Measurements from ENCODE around the gene SMAP2.
"Not testable (repeated sequence)": the region's sequence is repeated elsewhere in the genome, so short reads cannot be mapped to it uniquely, and the experiment has no call there.

Gene SMAP2

DNA sequence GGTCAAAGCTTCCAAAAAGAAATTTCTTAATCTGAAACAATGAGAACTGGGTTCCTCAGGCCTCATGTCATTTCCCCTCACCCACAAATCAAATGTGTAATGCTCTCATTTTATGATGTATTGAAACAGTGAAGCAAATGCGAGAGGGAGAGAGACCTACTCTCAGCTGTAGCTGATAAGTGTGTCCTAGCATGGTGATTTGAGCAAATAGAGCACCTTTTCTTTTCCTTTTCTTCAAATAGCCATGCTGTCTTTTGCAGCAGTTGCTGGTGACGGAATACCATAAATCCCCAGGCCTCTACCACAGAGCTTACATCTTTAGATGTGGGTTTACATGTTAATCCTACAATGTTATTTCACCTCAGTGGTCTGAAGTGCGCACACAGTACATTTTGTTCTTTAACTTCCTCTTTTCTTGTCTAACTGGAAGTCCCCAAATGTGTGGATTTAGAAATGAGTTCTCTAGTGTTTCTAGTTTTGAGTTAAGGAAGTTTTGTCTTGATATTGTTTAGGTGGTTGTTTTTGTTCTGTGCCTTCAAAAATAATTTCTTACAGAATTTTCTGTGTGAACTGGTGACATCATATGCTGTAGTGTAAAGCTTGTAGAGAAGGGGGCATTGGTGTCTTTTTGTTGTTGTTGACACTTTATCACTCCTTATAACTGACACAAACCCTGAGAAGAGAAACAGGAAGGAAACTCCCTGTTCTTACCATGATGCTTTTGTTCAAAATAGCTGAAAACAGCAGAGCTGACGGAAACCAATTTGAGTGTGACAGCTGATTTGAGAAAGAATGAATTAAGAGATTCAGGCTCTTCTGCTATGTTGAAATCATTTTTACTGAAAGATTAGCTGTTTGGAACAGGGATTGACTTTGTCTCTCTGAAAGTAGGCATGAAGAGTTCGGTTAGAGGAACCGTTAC is 12.2 kb downstream of the SMAP2 start:
- FAIRE-seq (no peak), DNase-seq (ENCODE audit: insufficient read length, low spot score) (no peak)
- TF ChIP-seq, protein P1, sequence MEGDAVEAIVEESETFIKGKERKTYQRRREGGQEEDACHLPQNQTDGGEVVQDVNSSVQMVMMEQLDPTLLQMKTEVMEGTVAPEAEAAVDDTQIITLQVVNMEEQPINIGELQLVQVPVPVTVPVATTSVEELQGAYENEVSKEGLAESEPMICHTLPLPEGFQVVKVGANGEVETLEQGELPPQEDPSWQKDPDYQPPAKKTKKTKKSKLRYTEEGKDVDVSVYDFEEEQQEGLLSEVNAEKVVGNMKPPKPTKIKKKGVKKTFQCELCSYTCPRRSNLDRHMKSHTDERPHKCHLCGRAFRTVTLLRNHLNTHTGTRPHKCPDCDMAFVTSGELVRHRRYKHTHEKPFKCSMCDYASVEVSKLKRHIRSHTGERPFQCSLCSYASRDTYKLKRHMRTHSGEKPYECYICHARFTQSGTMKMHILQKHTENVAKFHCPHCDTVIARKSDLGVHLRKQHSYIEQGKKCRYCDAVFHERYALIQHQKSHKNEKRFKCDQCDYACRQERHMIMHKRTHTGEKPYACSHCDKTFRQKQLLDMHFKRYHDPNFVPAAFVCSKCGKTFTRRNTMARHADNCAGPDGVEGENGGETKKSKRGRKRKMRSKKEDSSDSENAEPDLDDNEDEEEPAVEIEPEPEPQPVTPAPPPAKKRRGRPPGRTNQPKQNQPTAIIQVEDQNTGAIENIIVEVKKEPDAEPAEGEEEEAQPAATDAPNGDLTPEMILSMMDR (IDR thresholded peaks at IDR 0.05; ENCODE audit: insufficient read depth, missing control alignments), result no peak

DNA sequence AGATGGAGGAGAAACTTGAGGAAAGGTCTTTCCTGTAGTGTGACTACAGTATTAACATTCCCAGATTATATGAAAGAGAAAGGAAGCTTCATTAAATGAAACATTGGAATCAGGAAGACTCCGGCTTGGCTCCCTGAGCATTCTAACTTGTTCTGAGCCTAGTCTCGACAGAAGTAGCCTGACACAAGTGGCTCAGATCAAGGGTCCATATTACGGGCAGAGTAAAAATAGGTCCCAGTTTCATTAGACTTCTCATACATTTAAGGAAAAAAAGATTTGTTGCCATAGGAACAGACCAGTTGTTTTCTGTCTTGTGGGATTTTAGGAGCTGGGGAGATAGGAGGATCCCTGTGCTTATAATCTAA is 12.8 kb downstream of the SMAP2 start:
- FAIRE-seq (no peak), DNase-seq (ENCODE audit: insufficient read length, low spot score) (no peak)
- TF ChIP-seq, protein P1 (IDR thresholded peaks at IDR 0.05; ENCODE audit: insufficient read depth, missing control alignments), result no peak

DNA sequence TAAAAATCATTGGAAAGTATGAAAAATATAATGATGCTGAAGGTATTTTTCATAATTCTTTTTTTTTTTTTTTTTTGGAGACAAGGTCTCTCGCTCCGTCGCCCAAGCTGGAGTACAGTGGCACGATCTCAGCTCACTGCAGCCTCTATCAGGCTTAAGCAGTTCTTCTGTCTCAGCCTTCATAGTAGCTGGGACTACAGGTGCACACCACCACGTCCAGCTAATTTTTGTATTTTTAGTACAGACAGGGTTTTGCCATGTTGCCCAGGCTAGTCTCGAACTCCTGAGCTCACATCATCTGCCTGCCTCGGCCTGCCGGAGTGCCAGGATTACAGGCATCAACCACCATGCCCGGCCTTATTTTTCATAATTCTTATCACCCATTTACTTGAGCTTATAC is 13.3 kb downstream of the SMAP2 start:
- TF ChIP-seq, protein P1 (IDR thresholded peaks at IDR 0.05; ENCODE audit: insufficient read depth, missing control alignments), result no peak
- DNase-seq (ENCODE audit: insufficient read length, low spot score), result no peak
- FAIRE-seq, result no peak

DNA sequence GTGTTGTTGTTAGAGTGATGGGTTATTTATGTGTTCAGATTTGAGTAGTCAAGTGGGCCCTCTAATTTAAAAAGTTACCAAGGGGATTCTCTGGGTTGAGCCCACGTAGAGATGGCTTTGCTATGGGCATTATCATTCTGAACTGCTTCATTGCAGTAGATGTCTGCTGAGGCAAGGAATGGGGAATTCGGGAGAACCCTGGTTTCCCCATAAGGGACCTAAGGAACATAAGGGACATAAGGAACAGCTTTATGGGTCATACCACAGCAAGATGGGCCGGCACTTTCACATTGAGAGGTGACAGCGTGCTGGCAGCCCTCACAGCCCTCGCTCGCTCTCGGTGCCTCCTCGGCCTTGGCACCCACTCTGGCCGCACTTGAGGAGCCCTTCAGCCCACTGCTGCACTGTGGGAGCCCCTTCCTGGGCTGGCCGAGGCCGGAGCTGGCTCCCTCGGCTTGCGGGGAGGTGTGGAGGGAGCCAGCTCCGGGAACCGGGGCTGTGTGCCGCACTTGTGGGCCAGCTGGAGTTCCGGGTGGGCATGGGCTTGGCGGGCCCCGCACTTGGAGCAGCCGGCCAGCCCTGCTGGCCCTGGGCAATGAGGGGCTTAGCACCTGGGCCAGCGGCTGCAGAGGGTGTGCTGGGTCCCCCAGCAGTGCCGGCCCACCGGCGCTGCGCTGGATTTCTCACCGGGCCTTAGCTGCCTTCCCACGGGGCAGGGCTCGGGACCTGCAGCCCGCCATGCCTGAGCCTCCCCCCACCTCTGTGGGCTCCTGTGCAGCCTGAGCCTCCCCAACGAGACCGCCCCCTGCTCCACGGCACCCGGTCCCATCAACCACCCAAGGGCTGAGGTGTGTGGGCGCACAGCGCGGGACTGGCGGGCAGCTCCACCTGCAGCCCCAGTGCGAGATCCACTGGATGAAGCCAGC is 14.1 kb downstream of the SMAP2 start:
- not testable (repeated sequence) for DNase-seq (ENCODE audit: insufficient read length, low spot score); FAIRE-seq

DNA sequence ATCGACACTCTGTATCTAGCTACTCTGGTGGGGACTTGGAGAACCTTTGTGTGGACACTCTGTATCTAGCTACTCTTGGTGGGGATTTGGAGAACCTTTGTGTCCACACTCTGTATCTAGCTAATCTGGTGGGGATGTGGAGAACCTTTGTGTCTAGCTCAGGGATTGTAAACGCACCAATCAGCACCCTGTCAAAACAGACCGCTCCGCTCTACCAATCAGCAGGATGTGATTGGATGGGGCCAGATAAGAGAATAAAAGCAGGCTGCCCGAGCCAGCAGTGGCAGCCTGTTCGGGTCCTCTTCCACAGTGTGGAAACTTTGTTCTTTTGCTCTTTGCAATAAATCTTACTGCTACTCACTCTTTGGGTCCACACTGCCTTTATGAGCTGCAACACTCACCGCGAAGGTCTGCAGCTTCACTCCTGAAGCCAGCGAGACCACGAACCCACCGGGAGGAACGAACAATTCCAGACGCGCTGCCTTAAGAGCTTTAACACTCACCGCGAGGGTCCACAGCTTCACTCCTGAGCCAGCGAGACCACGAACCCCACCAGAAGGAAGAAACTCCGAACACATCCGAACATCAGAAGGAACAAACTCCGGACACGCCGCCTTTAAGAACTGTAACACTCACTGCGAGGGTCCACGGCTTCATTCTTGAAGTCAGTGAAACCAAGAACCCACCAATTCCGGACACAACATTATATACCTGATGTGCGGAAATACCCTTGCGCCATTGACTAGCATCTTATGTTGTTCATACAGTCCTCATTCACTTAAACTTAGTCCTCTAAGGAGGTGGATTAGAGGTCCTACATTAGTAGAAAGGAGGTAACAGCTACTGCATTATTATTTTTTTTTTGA is 15.2 kb downstream of the SMAP2 start:
- FAIRE-seq; DNase-seq (ENCODE audit: insufficient read length, low spot score): not testable (repeated sequence)

DNA sequence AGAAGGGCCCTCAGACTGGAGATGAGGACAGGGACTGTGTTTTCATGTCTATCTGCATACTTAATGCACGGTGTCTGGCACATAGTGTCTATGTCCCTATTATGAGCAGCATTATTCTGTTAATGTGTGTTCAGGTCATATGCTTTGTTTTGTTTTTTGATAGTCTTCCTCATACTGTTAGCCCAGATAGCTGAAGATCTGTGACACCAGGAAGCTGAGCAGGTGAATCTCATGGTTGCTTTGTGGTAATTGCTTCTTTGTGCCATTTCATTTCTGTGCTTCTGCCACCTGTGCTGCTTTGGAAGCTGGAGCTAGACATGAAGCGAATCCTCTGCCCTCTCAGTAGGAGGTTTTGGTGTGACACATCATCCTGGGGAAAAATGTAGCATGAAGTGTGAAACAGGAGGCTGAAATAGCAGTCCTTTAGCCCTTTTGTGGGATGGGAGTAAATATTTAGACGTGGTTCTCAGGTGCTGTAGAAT is 15.8 kb downstream of the SMAP2 start:
- DNase-seq (ENCODE audit: insufficient read length, low spot score) (no peak), FAIRE-seq (no peak)
- TF ChIP-seq, protein P1 (IDR thresholded peaks at IDR 0.05; ENCODE audit: insufficient read depth, missing control alignments), result no peak

DNA sequence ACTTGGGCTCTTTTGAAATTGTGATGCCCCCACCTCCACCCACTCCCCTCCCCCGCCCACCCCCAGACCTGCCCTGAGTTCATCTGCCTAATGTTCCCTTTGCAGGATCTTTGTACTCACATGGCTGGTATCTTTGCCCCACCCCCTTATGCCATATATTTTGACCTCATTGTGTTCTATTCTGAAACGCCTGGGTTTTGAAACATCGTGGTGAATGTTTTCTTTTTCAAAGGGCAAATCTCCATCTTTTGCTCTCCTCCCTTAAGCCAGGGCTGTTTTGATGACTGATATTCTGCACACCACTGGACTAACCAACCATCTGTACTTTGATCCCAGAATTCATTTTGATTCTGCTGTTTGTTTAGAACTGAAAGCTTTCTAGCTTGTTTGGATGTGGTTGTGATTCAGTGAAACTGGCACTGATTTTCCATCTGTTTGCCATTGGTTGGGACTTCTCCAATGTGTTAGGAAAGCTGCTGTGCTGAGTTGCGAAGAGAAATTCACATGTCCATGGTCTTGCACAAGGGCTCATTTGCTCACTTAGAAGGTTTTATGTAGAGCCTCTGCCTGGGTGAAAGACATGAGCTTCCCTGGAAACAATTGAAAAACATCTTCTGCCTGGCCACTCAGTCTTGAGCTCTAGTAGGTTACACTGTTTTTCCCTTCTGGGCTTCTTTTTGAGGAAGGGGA is 16.5 kb downstream of the SMAP2 start:
- TF ChIP-seq, protein P1 (IDR thresholded peaks at IDR 0.05; ENCODE audit: insufficient read depth, missing control alignments), result no peak
- FAIRE-seq (no peak), DNase-seq (ENCODE audit: insufficient read length, low spot score) (no peak)
